Endothelial cell (in vitro differentiated cells): ENCODE measurements around the gene CPLANE2. TPM values are rescaled to one million over a fixed set of nuclear protein-coding genes. Genes with fewer than 3 reads are reported as not detected.
"Not testable (repeated sequence)": the region's sequence is repeated elsewhere in the genome, so short reads cannot be mapped to it uniquely, and the experiment has no call there.

Experiments used
- DNase-seq: peaks from one replicate; pipeline ENCODE4 v3.0.0; 2021; ENCODE audit warnings: low spot score
- H3K27ac Mint-ChIP-seq: one replicate; pipeline ENCODE4 v1.8.0; 2021; ENCODE audit warnings: mixed read lengths, inconsistent platforms; ENCODE audit not compliant: unreplicated experiment
- H3K27me3 Mint-ChIP-seq: one replicate; pipeline ENCODE4 v1.8.0; 2021; ENCODE audit warnings: mild to moderate bottlenecking, moderate library complexity, mixed read lengths, inconsistent platforms; ENCODE audit not compliant: unreplicated experiment
- H3K36me3 Mint-ChIP-seq: one replicate; pipeline ENCODE4 v1.8.0; 2021; ENCODE audit warnings: mild to moderate bottlenecking, low read depth, mixed read lengths, inconsistent platforms; ENCODE audit not compliant: unreplicated experiment
- H3K4me1 Mint-ChIP-seq: one replicate; pipeline ENCODE4 v1.8.0; 2021; ENCODE audit warnings: mild to moderate bottlenecking, mixed read lengths, inconsistent platforms; ENCODE audit not compliant: unreplicated experiment
- H3K4me3 Mint-ChIP-seq: one replicate; pipeline ENCODE4 v1.8.0; 2021; ENCODE audit warnings: mild to moderate bottlenecking, mixed read lengths, inconsistent platforms; ENCODE audit not compliant: unreplicated experiment
- H3K9me3 Mint-ChIP-seq: one replicate; pipeline ENCODE4 v1.8.0; 2021; ENCODE audit warnings: mixed read lengths, inconsistent platforms; ENCODE audit not compliant: unreplicated experiment
- total RNA-seq: library from RNA; stranded (reverse); fragmentation: NEBNext Ultra II Directional; extraction: Animal tissue kit (Norgen Biotek cat#: 25700); gene quantifications from one replicate; pipeline ENCODE4 v1.2.1, GENCODE V29; 2021; ENCODE audit not compliant: unreplicated experiment
- TF ChIP-seq, protein P1 (sequence below): fragments of 200-600 bp; sonication (generic); IDR thresholded peaks from one replicate; pipeline ENCODE4 v1.5.0; 2021; ENCODE audit warnings: antibody characterized with exemption; ENCODE audit not compliant: unreplicated experiment

CPLANE2 gene
- total RNA-seq, 1 donor from 2014 or later, result 3.6 TPM

DNA sequence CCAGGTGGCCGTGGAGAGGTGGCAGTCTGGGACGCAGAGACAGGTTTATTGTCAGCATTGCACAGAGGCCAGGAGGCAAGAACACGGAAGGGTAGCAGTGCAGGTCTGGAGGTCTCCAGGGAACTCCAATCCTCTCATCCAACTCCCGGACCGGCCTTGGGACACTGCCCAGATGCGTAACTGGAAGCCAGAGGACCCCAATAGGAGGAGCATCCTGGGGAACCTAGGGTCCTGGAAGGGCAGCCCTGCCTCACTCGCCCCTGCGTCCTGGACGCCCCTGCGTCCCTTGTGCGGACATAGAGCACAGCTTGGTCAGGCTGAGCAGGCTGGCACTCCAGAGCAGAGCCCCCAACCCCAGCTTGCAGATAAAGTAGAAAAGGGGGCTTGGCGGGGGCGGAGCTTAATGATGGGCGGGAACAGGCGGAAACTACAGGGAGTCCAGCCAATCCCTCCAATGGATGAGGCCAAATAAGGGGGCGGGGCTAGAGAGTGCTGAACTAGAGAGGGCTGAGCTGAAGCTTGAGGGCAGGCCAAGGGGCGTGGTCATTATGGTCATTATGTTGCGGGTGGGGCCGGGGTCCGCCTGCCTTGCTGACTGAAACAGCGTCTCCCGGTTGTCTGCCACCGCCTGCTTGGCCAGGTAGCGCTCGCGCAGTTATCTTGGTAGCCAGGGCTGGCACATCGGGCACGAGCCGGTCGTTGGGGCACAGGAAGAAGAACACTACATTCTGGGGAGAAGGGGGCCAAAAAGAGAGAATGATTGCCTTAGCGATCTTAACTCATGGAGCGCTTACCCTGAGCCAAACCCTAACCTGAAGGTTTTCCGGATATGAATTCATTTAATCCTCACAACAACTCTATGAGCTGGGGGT is 20.9 kb downstream of the CPLANE2 start:
- no peaks in the 10 kb centered on the region for H3K9me3 Mint-ChIP-seq
- TF ChIP-seq, protein P1, sequence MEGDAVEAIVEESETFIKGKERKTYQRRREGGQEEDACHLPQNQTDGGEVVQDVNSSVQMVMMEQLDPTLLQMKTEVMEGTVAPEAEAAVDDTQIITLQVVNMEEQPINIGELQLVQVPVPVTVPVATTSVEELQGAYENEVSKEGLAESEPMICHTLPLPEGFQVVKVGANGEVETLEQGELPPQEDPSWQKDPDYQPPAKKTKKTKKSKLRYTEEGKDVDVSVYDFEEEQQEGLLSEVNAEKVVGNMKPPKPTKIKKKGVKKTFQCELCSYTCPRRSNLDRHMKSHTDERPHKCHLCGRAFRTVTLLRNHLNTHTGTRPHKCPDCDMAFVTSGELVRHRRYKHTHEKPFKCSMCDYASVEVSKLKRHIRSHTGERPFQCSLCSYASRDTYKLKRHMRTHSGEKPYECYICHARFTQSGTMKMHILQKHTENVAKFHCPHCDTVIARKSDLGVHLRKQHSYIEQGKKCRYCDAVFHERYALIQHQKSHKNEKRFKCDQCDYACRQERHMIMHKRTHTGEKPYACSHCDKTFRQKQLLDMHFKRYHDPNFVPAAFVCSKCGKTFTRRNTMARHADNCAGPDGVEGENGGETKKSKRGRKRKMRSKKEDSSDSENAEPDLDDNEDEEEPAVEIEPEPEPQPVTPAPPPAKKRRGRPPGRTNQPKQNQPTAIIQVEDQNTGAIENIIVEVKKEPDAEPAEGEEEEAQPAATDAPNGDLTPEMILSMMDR, result no peak
- H3K27me3 Mint-ChIP-seq, result peaks cover 21% of the 10 kb centered on the region
- H3K4me3 Mint-ChIP-seq, result peak overlapping the region; percentile 92
- H3K4me1 Mint-ChIP-seq, result peaks cover 6% of the 10 kb centered on the region
- H3K36me3 Mint-ChIP-seq, result no peaks in the 10 kb centered on the region
- peak; percentile 86 for DNase-seq
- H3K27ac Mint-ChIP-seq, result no peak overlapping the region

DNA sequence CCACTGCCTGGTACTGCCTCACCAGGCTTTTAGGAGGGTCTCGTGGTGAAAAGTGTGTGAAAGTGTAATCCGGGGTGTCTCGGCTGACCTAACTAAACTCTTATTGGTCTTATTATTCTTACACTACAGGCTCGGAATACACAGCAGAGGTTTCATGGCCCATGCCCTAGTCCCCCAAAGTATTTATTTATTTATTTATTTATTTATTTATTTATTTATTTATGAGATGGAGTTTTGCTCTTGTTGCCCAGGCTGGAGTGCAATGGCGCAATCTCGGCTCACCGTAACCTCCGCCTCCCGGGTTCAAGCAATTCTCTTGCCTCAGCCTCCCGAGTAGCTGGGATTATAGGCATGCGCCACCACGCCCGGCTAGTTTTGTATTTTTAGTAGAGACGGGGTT is 21.7 kb downstream of the CPLANE2 start:
- not testable (repeated sequence) for H3K9me3 Mint-ChIP-seq, H3K27ac Mint-ChIP-seq, H3K4me3 Mint-ChIP-seq, DNase-seq, H3K4me1 Mint-ChIP-seq, H3K36me3 Mint-ChIP-seq
- H3K27me3 Mint-ChIP-seq, result peaks cover 21% of the 10 kb centered on the region

DNA sequence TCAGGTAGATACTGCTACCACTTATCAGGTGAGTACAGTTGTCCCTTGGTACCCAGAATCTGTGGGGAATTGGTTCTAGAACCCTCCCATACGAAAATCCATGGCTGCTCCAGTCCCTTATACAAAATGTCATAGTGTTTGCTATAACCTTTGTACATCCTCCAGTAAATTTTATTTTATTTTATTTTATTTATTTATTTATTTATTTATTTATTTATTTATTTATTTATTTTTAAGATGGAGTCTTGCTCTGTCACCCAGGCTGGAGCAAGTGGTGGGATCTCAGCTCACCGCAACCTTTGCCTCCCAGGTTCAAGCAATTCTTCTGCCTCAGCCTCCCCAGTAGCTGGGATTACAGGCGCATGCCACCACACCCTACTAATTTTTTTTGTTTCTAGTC is 23.4 kb downstream of the CPLANE2 start:
- DNase-seq, H3K9me3 Mint-ChIP-seq, H3K36me3 Mint-ChIP-seq, H3K27ac Mint-ChIP-seq, H3K4me1 Mint-ChIP-seq, H3K4me3 Mint-ChIP-seq: not testable (repeated sequence)
- peaks cover 15% of the 10 kb centered on the region for H3K27me3 Mint-ChIP-seq

DNA sequence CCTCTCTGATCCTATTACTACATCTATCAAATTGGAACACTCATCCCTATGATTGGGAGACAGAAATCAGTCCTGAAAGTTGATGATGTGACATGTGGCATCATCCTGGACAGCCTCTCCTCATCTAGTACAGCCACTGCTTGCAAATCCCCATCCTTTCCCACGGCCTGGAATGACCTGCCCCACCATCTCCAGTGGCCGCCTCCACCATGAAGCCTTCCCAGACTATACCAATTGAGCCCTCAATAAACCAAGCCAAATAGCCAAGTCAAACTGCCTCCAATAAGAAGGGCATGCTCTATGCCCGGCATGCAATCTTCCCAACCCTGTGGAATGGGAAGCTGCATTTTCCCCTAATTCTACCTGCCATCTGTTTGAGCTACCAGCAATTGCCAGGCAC is 24.0 kb downstream of the CPLANE2 start:
- H3K4me3 Mint-ChIP-seq, result no peak overlapping the region
- TF ChIP-seq, protein P1, result no peak
- H3K27me3 Mint-ChIP-seq, result peaks cover 13% of the 10 kb centered on the region
- H3K27ac Mint-ChIP-seq, result no peak overlapping the region
- H3K9me3 Mint-ChIP-seq, result no peaks in the 10 kb centered on the region
- DNase-seq, result no peak
- peaks cover 5% of the 10 kb centered on the region for H3K36me3 Mint-ChIP-seq
- peaks cover 6% of the 10 kb centered on the region for H3K4me1 Mint-ChIP-seq

DNA sequence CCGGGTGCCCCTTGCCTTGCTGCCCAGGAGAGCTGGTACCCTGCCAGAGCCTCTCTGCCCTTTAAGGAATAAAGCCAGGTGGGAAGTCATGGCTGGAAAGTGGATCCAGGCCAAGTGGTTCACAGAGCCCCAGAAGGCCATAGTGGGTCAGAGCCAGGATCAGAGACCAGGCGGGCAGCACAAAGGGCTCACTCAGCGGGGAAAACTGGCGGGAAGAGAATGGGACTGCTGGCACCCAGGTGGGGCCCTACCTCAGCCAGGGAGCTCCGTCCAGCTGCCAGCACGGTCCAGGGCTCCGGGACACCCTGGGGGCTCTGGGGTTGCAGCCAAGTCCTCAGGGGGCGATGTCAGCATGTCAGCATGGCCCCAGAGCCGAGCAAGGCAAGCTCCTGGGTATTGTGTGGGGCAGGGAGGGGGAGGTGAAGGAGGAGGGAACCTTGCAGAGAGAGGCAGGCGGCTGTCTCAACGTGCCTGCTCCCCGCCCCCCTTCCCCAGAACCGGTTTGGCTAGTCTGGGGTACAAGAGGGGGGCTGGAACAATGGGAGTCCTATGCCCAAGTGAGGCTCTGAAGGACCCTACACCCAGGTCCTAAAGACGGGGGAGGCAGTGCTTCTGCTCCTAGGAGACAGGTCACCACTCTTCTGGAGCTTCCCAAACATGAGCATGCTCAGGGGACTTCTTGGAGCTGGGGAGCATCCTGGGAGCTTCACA is 24.6 kb downstream of the CPLANE2 start, which contains the start of gene ARHGEF19:
TSS of gene ARHGEF19 (minus strand) at position 402 of the 711 bp plus-strand sequence. CDS start 3,598 bp downstream, outside the sequence.
- Mint-ChIP-seq H3K9me3 (no peaks in the 10 kb centered on the region), H3K27me3 (peaks cover 8% of the 10 kb centered on the region), H3K4me1 (peaks cover 6% of the 10 kb centered on the region), H3K27ac (peak within 1 kb of the TSS; percentile 5), H3K4me3 (no peak within 1 kb of the TSS), H3K36me3 (peaks cover 5% of the 10 kb centered on the region)
- no peak for DNase-seq
- TF ChIP-seq, protein P1, result no peak
